ENCODE results near the gene BPHL.
A peak's percentile ranks its signal among the peaks of the same experiment; 100 is the strongest.
"Not testable (repeated sequence)": the region's sequence is repeated elsewhere in the genome, so short reads cannot be mapped to it uniquely, and the experiment has no call there.

BPHL gene

DNA sequence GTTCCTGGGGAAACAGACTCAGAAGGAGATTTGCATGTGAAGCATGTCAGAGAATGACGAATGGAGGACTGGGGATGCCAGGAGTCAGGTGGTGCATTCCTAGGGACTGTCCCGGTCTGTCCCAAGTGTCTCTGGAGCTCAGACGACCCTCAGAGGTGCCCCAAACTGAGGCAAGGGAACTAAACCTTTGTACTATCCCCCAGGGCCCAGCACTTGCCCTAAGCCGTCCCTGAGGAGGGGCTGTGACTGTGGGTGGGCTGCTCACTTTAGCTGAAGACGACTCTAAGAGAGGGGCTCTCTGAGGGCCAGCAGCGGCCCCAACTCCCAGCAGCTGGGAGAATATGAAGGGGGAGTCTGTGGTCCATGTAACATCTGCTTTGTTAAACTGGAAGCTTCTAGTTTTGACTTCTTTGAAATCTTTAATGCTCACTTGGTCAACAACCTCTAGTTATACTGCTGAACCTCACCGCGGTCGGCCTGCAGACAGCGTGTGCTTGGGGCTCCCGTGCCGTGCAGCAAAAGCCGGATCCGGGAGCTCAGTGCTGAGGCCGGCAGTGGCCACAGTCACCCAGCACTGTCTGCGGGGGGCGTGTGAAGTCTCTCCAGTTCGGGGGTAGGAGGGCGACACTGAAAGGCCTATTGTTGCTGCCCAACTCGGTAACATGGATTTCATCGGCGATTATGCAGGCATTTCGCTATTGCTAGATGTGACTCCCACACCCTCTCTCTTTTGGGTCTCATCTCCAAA lies 74.8 kb downstream of the BPHL start:
- no peak overlapping the region for H3K4me3 ChIP-seq
- no peak overlapping the region for H3K27ac ChIP-seq
- no peak for DNase-seq (ENCODE audit: low spot score)
- TF ChIP-seq, protein P1, sequence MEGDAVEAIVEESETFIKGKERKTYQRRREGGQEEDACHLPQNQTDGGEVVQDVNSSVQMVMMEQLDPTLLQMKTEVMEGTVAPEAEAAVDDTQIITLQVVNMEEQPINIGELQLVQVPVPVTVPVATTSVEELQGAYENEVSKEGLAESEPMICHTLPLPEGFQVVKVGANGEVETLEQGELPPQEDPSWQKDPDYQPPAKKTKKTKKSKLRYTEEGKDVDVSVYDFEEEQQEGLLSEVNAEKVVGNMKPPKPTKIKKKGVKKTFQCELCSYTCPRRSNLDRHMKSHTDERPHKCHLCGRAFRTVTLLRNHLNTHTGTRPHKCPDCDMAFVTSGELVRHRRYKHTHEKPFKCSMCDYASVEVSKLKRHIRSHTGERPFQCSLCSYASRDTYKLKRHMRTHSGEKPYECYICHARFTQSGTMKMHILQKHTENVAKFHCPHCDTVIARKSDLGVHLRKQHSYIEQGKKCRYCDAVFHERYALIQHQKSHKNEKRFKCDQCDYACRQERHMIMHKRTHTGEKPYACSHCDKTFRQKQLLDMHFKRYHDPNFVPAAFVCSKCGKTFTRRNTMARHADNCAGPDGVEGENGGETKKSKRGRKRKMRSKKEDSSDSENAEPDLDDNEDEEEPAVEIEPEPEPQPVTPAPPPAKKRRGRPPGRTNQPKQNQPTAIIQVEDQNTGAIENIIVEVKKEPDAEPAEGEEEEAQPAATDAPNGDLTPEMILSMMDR (IDR thresholded peaks at IDR 0.05), result no peak

DNA sequence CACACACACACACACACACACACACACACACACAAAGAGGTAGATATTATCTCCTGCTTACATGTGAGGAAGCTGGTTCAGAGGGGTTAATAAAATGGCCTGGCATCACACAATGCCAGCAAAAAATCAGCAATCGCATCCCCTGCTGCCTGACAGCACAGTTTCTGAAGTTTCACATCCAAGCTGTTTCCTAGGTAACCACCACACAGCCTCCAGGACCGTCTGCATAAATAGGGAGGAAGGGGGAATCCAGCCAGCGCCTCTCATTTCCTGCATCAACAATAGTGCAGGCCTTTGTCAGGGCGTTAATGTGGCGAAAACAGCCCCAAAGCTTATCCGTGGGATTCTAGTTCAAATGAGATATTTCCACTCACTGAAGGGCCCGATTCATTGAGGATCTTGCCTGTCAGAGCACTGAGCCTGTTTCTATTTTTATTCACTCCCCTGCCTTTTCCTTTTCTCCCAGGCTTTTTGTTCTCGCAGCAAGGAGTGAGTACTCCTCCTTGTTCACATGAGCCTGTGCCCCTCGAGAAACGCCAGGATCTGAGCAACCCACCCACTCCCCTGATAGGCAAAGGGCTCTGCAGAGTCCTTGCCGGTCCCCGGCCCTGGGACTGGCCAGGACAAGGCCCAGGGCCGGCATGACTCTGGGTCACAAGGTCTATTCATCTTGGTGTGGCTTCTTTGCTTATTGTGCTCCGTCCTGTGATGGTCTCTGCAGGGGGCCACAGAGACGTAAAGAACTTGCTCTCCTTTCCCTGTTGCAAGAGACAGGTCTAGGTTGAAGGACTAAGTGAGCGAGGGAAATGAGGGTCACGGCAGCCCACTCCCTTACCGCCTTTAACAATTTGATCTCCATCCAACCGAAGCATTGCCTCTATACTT lies 76.3 kb downstream of the BPHL start:
- TF ChIP-seq, protein P1 (IDR thresholded peaks at IDR 0.05), result no peak
- no peak for DNase-seq (ENCODE audit: low spot score)
- peak overlapping the region in 1 of 2 donors; percentile 4 for H3K27ac ChIP-seq
- no peak overlapping the region for H3K4me3 ChIP-seq

DNA sequence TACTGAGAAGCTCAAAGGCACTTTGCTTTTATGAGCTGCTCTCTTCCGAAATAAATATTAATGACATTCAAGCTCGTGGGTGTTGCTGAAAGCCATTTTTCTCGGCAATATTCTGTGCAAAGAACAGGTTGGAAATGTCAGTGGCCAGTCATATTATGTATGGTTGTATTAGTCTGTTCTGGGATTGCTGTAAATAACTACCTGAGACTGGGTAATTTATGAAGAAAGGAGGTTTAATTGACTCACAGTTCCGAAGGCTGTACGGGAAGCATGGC lies 76.8 kb downstream of the BPHL start:
- TF ChIP-seq, protein P1 (IDR thresholded peaks at IDR 0.05), result no peak
- Histone ChIP-seq H3K27ac (no peak overlapping the region), H3K4me3 (no peak overlapping the region)
- no peak for DNase-seq (ENCODE audit: low spot score)

DNA sequence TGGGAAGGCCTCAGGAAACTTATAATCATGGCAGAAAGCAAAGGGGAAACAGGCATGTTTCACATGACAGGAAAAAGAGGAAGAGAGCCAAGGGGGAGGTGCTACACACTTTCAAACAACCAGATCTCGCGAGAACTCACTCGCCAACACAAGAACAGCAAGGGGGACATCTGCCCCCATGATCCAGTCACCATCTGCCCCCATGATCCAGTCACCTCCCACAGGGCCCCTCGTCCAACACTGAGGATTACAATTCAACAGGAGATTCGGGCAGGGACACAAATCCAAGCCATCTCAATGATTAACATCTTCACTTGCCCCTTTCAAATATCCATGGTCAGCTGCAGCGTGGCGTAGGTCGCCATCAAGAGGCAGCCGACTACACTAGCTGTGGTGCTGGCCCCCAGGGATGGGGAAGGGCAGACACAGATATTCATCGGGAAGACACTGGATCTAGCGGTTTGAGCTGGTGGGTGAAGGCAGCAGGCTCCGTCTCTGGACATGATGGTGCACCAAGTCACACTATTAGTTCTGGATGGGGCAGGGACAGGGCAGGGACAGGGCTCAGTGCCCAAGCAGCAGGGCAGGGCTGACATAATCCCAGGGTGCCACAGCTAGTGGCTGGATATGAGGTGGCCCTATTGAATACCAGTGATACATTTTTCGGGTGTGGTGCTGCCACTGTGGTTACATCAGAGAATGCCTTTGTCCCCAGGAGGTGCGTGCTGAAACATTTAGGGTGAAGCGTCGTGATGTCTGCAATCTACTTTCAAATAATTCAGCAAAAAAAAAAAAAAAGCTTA lies 77.4 kb downstream of the BPHL start:
- Histone ChIP-seq H3K27ac (no peak overlapping the region), H3K4me3 (no peak overlapping the region)
- DNase-seq (ENCODE audit: low spot score), result no peak
- TF ChIP-seq, protein P1 (IDR thresholded peaks at IDR 0.05), result no peak

DNA sequence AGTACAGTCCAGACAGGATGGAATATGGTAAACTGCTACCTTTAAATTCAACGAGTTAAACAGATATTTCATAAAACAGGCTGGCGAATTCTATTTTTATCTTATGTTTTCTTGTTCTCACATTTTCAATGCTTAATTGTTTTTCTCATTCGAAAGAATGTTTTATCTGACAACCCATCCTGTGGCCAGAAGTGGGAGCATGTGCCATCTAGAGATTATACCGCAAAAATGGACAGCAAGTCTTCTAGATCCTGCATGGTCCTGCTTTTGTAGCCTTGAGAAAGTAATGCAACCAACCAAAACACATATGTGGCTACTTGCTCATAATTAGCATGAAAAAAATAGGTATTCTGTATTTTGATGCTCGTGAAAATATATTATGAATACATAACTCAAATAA lies 78.3 kb downstream of the BPHL start:
- Histone ChIP-seq H3K4me3 (no peak overlapping the region), H3K27ac (no peak overlapping the region)
- DNase-seq (ENCODE audit: low spot score), result no peak
- TF ChIP-seq, protein P1 (IDR thresholded peaks at IDR 0.05), result no peak

DNA sequence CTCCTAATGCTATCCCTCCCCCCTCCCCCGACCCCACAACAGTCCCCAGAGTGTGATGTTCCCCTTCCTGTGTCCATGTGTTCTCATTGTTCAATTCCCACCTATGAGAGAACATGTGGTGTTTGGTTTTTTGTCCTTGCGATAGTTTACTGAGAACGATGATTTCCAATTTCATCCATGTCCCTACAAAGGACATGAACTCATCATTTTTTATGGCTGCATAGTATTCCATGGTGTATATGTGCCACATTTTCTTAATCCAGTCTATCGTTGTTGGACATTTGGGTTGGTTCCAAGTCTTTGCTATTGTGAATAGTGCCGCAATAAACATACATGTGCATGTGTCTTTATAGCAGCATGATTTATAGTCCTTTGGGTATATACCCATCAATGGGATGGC lies 79.2 kb downstream of the BPHL start:
- DNase-seq (ENCODE audit: low spot score); H3K27ac ChIP-seq; H3K4me3 ChIP-seq: not testable (repeated sequence)

DNA sequence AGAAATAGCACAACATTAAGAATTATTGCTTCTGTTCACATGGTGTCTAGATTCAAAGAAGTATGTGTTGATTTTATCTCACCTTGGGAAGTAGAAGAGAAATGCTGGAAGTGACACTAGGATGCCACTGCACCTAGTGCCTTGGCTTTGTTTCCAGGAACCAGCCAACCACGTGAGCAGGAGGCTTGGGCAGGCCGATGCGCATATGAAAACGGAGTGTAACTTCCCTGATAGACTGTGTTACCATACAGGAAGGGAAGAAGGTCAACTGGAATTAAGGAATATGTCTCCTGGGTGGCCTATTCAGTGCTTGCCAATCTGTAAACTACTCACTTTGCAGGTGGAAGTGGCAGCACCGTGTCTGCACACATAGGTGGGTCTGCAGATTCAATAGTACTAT lies 80.9 kb downstream of the BPHL start:
- no peak overlapping the region for H3K27ac ChIP-seq
- TF ChIP-seq, protein P1 (IDR thresholded peaks at IDR 0.05), result no peak

More for the DNA sequence above, 80.9 kb downstream of the BPHL start:
- no peak overlapping the region for H3K4me3 ChIP-seq
- no peak for DNase-seq (ENCODE audit: low spot score)
